Thyroid gland (tissue), 4 donors: ENCODE measurements around the gene SMIM22.

Experiments used
- CTCF ChIP-seq, 6 experiments: fragments of 200-600 bp in 3 of 6; fragments of 450-650 bp in 3 of 6; sonication (generic) in 3 of 6; IDR thresholded peaks; one replicate each; pipeline ENCODE4 v1.5.1; 2016 to 2019; ENCODE audit warnings: antibody characterized with exemption in 6 of 6, mild to moderate bottlenecking in 2 of 6, inconsistent platforms in 1 of 6, moderate library complexity in 1 of 6
- POLR2A ChIP-seq, 2 donors: fragments of 450-650 bp; IDR thresholded peaks; one replicate each; pipeline ENCODE4 v1.6.1; 2017; ENCODE audit warnings: antibody characterized with exemption in 2 of 2, mild to moderate bottlenecking in 2 of 2, moderate library complexity in 1 of 2

GRCh38 chr16:4836727-4837126 is 41.6 kb downstream of the SMIM22 start:
- no peak for TF ChIP-seq POLR2A (IDR thresholded peaks at IDR 0.05)
- no peak for TF ChIP-seq CTCF (IDR thresholded peaks at IDR 0.05)
